Measurements from ENCODE around the gene SEMA4F. TPM values are rescaled to one million over a fixed set of nuclear protein-coding genes. Genes with fewer than 3 reads are reported as not detected.

The SEMA4F gene
- total RNA-seq, 4 donors from 2014 or later = 2.8 to 5.5 (median 5.3) TPM

GRCh38 chr2:74646834-74647482 is 7.1 kb upstream of the SEMA4F start:
- 95% methylated on average over 13 of the region's 13 CpGs for WGBS
- intact Hi-C loops (cut with DNase I) = no loop called here
- no peak for TF ChIP-seq POLR2A (IDR thresholded peaks at IDR 0.05; ENCODE audit: low read depth)
- no peak for TF ChIP-seq EP300 (IDR thresholded peaks at IDR 0.05)
- TF ChIP-seq POLR2AphosphoS5 (IDR thresholded peaks at IDR 0.05) = no peak
- no peak for TF ChIP-seq CTCF (IDR thresholded peaks at IDR 0.05)
- Histone ChIP-seq H3K36me3 (no peaks in the 10 kb centered on the region), H3K27ac (replicated peaks in 1 of 4) (no peak overlapping the region), H3K4me3 (no peak overlapping the region), H3K27me3 (peaks cover 0 to 39% (median 16%) of the 10 kb centered on the region in 4 donors), H3K4me1 (peaks cover 0 to 6% (median 3%) of the 10 kb centered on the region in 4 donors), H3K9me3 (no peaks in the 10 kb centered on the region)
- no peak for DNase-seq (ENCODE audit: extremely low spot score)

- H3K27me3 ChIP-seq = peaks cover 0 to 39% (median 16%) of the 10 kb centered on the region in 4 donors
- peak within 1 kb of the TSS; percentile 14 to 24 (median 21) for H3K4me3 ChIP-seq
- H3K36me3 ChIP-seq = no peaks in the 10 kb centered on the region
- no peaks in the 10 kb centered on the region for H3K9me3 ChIP-seq
- WGBS = 24% methylated on average over 7 of the region's 45 CpGs
- no peak for DNase-seq (ENCODE audit: extremely low spot score)
- intact Hi-C loops (cut with DNase I) = no loop called here
- no peak within 1 kb of the TSS for H3K27ac ChIP-seq (replicated peaks in 1 of 4)
- no peak for TF ChIP-seq CTCF (IDR thresholded peaks at IDR 0.05)
- no peak for TF ChIP-seq EP300 (IDR thresholded peaks at IDR 0.05)
- TF ChIP-seq POLR2AphosphoS5 (IDR thresholded peaks at IDR 0.05) = no peak
- TF ChIP-seq POLR2A (IDR thresholded peaks at IDR 0.05; ENCODE audit: low read depth) = no peak
- H3K4me1 ChIP-seq = peaks cover 0 to 6% (median 3%) of the 10 kb centered on the region in 4 donors
Measured at GRCh38 chr2:74648009-74648443, 6.0 kb upstream of the SEMA4F start, which contains the start of gene M1AP. Gene M1AP, minus strand, starts transcription at chr2:74648330. Its CDS starts 8,055 bp downstream, at chr2:74640275.

- TF ChIP-seq POLR2AphosphoS5 (IDR thresholded peaks at IDR 0.05) = no peak
- TF ChIP-seq POLR2A (IDR thresholded peaks at IDR 0.05; ENCODE audit: low read depth) = no peak
- no peak for TF ChIP-seq CTCF (IDR thresholded peaks at IDR 0.05)
- H3K36me3 ChIP-seq = peaks cover 0 to 13% (median 4%) of the 10 kb centered on the region in 4 donors
- 22% methylated on average over 15 of the region's 15 CpGs for WGBS
- H3K27me3 ChIP-seq = peaks cover 0 to 6% (median 3%) of the 10 kb centered on the region in 4 donors
- intact Hi-C loops (cut with DNase I) = no loop called here
- peaks cover 0 to 17% (median 13%) of the 10 kb centered on the region in 4 donors for H3K4me1 ChIP-seq
- H3K27ac ChIP-seq (replicated peaks in 1 of 4) = peak overlapping the region in 3 of 4 donors; percentile 60 to 72 (median 72)
- no peak for DNase-seq (ENCODE audit: extremely low spot score)
- H3K4me3 ChIP-seq = peak overlapping the region; percentile 68 to 83 (median 78)
- H3K9me3 ChIP-seq = no peaks in the 10 kb centered on the region
Measured at GRCh38 chr2:74653589-74653984, 460 bp upstream of the SEMA4F start.

- Histone ChIP-seq H3K36me3 (peaks cover 5 to 31% (median 8%) of the 10 kb centered on the region in 4 donors), H3K27me3 (no peaks in the 10 kb centered on the region), H3K27ac (replicated peaks in 1 of 4) (no peak overlapping the region), H3K4me1 (peaks cover 0 to 17% (median 13%) of the 10 kb centered on the region in 4 donors), H3K4me3 (no peak overlapping the region), H3K9me3 (no peaks in the 10 kb centered on the region)
- WGBS = 88% methylated on average over 1 of the region's 1 CpG
- no peak for TF ChIP-seq CTCF (IDR thresholded peaks at IDR 0.05)
- TF ChIP-seq POLR2AphosphoS5 (IDR thresholded peaks at IDR 0.05) = no peak
- TF ChIP-seq EP300 (IDR thresholded peaks at IDR 0.05) = no peak
- no peak for TF ChIP-seq POLR2A (IDR thresholded peaks at IDR 0.05; ENCODE audit: low read depth)
- intact Hi-C loops (cut with DNase I) = no loop called here
- DNase-seq (ENCODE audit: extremely low spot score) = no peak
Measured at GRCh38 chr2:74655579-74655978, 1.5 kb downstream of the SEMA4F start.
